Measurements from ENCODE around the gene CDS2.

The CDS2 gene

DNA sequence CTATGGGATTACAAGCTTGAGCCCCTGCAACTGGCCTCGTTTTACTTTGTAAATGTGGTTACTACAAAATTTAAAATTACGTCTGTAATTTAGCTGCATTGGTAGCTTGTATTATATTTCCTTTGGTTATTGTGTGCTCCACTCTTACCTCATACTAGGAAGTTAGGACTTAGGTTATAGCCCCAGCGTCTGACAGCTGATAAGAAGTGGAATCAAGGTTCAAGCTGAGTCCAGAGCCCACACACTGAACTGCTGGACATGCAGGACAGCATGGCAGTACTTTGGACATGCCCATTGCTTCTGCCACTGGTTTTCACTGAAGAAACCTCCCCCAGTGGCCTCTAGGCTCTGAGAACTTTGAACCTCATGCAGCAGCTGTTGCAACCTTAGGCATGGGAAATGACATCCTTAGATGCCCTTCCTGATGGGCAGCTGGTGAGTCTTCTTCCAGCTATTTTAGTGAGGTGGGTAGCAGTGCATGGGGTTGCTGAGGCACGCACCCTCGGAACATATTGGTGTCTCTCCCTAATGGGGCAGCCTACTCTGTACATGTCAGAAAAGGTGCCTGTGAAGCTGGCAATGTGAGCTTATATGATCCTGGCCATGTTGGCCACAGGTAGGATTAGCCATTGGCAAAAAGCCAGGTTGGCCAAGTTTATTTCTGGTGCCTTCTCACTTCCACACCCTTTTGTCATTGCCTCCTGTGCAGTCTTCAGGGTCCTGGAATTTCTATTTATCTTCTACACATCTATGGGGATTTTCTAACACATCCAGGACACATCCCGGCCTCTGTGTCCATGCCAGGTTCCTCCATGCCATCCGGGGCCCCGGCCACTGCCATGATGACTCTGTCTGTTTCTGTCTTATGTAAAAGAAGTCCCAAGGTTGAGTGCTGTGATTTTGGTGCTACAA lies 85.3 kb downstream of the CDS2 start (continued):
- no peak for TF ChIP-seq ZNF324 (tag by site-specific recombination; IDR thresholded peaks at IDR 0.05)

- Histone ChIP-seq H3K27ac (ENCODE audit: extremely low read depth, low read depth, low read length) (no peak overlapping the region), H3K4me1 (ENCODE audit: control insufficient read depth, insufficient read depth, low read length) (no peaks in the 10 kb centered on the region), H3K36me3 (ENCODE audit: control insufficient read depth in 2 of 2, insufficient read depth in 1 of 2, low read length in 2 of 2) (peaks cover 0 to 9% of the 10 kb centered on the region in 2 experiments; a peak in 2 of 3 replicates), H3K9me3 (ENCODE audit: control insufficient read depth, insufficient read depth, low read depth, low read length) (no peaks in the 10 kb centered on the region), H3K4me3 (ENCODE audit: low read depth, low read length) (no peak overlapping the region)
- no peak for TF ChIP-seq MEIS1 (CRISPR knock-in tag; IDR thresholded peaks at IDR 0.05; ENCODE audit: borderline replicate concordance)
- TF ChIP-seq, protein P1, sequence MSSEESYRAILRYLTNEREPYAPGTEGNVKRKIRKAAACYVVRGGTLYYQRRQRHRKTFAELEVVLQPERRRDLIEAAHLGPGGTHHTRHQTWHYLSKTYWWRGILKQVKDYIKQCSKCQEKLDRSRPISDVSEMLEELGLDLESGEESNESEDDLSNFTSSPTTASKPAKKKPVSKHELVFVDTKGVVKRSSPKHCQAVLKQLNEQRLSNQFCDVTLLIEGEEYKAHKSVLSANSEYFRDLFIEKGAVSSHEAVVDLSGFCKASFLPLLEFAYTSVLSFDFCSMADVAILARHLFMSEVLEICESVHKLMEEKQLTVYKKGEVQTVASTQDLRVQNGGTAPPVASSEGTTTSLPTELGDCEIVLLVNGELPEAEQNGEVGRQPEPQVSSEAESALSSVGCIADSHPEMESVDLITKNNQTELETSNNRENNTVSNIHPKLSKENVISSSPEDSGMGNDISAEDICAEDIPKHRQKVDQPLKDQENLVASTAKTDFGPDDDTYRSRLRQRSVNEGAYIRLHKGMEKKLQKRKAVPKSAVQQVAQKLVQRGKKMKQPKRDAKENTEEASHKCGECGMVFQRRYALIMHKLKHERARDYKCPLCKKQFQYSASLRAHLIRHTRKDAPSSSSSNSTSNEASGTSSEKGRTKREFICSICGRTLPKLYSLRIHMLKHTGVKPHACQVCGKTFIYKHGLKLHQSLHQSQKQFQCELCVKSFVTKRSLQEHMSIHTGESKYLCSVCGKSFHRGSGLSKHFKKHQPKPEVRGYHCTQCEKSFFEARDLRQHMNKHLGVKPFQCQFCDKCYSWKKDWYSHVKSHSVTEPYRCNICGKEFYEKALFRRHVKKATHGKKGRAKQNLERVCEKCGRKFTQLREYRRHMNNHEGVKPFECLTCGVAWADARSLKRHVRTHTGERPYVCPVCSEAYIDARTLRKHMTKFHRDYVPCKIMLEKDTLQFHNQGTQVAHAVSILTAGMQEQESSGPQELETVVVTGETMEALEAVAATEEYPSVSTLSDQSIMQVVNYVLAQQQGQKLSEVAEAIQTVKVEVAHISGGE (tag by site-specific recombination; conservative IDR thresholded peaks at IDR 0.05; ENCODE audit: low read depth), result no peak
- ChIA-PET CTCF (interaction anchor here (3.8 to 14.2 kb wide), 2 partner anchors 9 kb away, joined by 56 to 272 read pairs; no protein-coding TSS in a partner anchor), POLR2A (no interaction called here)
These were observed 86.2 kb downstream of the CDS2 start for GRCh38 chr20:5212907-5213487.

DNA sequence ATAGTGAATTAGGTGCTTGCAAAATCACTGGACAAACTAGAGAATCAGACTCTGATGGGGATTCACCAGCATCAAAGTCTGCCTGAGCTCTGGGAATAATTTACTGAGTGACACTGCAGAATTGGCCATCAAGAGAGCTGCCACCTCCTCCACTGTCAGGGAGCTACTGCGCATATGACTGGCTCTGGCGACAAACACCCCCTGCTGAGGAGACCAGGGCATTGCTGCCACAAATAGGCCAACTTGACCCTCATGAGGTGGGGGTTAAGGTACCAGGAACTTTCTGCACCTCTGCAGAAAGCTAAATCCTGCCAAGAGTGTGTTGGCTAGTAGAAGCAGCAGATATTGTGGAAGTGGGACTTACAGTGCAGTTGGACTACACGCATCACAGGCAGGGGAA lies 88.0 kb downstream of the CDS2 start:
- no peak overlapping the region for H3K4me3 ChIP-seq (ENCODE audit: low read depth, low read length)
- H3K36me3 ChIP-seq (ENCODE audit: control insufficient read depth in 2 of 2, insufficient read depth in 1 of 2, low read length in 2 of 2), result peaks cover 0 to 9% of the 10 kb centered on the region in 2 experiments; a peak in 2 of 3 replicates
- TF ChIP-seq ZNF311 (tag by site-specific recombination; IDR thresholded peaks at IDR 0.05; ENCODE audit: borderline replicate concordance) (no peak), ZNF169 (tag by site-specific recombination; IDR thresholded peaks at IDR 0.05) (no peak), ZNF391 (tag by site-specific recombination; IDR thresholded peaks at IDR 0.05; ENCODE audit: borderline replicate concordance, low read depth) (no peak), ZNF768 (tag by site-specific recombination; IDR thresholded peaks at IDR 0.05) (no peak), ZNF600 (tag by site-specific recombination; IDR thresholded peaks at IDR 0.05) (no peak), ELK4 (IDR thresholded peaks at IDR 0.05; ENCODE audit: borderline replicate concordance, low read depth, low read length) (no peak), ZNF404 (tag by site-specific recombination; IDR thresholded peaks at IDR 0.05) (no peak), SETDB1 (IDR thresholded peaks at IDR 0.05; ENCODE audit: insufficient read length, low read length) (no peak), ZNF266 (tag by site-specific recombination; IDR thresholded peaks at IDR 0.05; ENCODE audit: low read depth) (no peak), ZSCAN18 (tag by site-specific recombination; IDR thresholded peaks at IDR 0.05) (no peak), ZNF211 (tag by site-specific recombination; IDR thresholded peaks at IDR 0.05; ENCODE audit: low read depth) (no peak)
- CTCF ChIA-PET, result interaction anchor here (2.2 to 14.2 kb wide), 3 partner anchors 7 to 10 kb away, joined by 8 to 272 read pairs (median 56); no protein-coding TSS in a partner anchor
- H3K27ac ChIP-seq (ENCODE audit: extremely low read depth, low read depth, low read length), result no peak overlapping the region
- POLR2A ChIA-PET, result no interaction called here
- no peaks in the 10 kb centered on the region for H3K9me3 ChIP-seq (ENCODE audit: control insufficient read depth, insufficient read depth, low read depth, low read length)
- no peaks in the 10 kb centered on the region for H3K4me1 ChIP-seq (ENCODE audit: control insufficient read depth, insufficient read depth, low read length)

Data from HEK293 (cell line).